ENCODE results near the gene ASB15. TPM values are rescaled to one million over a fixed set of nuclear protein-coding genes. Genes with fewer than 3 reads are reported as not detected.
"Not testable (repeated sequence)": the region's sequence is repeated elsewhere in the genome, so short reads cannot be mapped to it uniquely, and the experiment has no call there.

The ASB15 gene
- 10 to 100 TPM; 18.9 to 34.3 TPM for total RNA-seq
- long read RNA-seq, partial matches to known transcripts = 0 of 16 reads
- long read RNA-seq, other reads (novel, unspliced or antisense) = 12 of 16 reads

GRCh38 chr7:123601530-123601929 lies at the start of gene ASB15:
Gene ASB15 (plus strand): TSS chr7:123601821. CDS start chr7:123614503, 12,682 bp downstream.
- intact Hi-C loops (cut with DNase I) = no loop called here
- ATAC-seq = peak; percentile 90 to 91

DNA sequence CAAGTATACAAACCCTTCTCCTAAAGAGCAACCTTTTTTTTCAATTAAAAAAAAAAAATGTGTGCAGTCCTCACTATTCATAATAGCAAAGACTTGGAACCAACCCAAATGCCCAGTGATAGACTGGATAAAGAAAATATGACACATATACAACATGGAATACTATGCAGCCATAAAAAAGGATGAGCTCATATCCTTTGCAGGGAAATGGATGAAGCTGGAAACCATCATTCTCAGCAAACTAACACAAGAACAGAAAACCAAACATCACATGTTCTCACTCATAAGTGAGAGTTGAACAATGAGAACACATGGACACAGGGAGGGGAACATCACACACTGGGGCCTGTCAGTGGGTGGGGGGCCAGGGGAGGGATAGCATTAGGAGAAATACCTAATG lies 49.5 kb upstream of the ASB15 start:
- intact Hi-C loops (cut with DNase I) = loop anchor here in 1 of 2 donors (10.0 kb wide), 1 partner anchor 143 kb away; no protein-coding TSS in a partner anchor
- DNase-seq, ATAC-seq: not testable (repeated sequence)

More at GRCh38 chr7:123601530-123601929, at the start of gene ASB15:
- DNase-seq = no peak

GRCh38 chr7:123552641-123553040 lies 49.0 kb upstream of the ASB15 start:
- peak in 1 of 2 donors; percentile 36 for ATAC-seq
- DNase-seq = no peak
- intact Hi-C loops (cut with DNase I) = loop anchor here in 1 of 2 donors (10.0 kb wide), 1 partner anchor 142 kb away; no protein-coding TSS in a partner anchor

- intact Hi-C loops (cut with DNase I) = loop anchor here in 1 of 2 donors (10.0 kb wide), 1 partner anchor 142 kb away; no protein-coding TSS in a partner anchor
- no peak for DNase-seq
- no peak for ATAC-seq
Observed at GRCh38 chr7:123553159-123553558, 48.5 kb upstream of the ASB15 start.

DNA sequence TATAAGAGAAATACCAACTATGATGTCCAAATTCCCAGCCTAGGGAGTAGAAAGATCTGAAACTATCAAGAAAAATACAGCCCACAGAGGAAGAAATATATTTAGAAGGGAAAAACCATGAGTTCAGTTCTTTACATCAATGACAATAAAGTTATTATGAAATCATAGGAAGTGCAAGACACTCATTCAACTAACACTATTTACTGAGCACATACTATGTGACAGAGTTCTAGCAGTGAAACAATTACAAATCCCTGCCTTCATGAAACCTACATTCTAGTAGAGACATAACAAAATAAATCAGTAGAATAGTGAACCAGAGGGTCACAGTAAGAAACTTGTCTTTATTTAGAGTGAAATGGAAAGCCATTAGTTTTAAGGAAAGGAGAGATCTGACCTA lies 46.1 kb upstream of the ASB15 start:
- no peak for DNase-seq
- intact Hi-C loops (cut with DNase I) = loop anchor here in 1 of 2 donors (10.0 kb wide), 1 partner anchor 139 kb away; no protein-coding TSS in a partner anchor
- no peak for ATAC-seq

DNA sequence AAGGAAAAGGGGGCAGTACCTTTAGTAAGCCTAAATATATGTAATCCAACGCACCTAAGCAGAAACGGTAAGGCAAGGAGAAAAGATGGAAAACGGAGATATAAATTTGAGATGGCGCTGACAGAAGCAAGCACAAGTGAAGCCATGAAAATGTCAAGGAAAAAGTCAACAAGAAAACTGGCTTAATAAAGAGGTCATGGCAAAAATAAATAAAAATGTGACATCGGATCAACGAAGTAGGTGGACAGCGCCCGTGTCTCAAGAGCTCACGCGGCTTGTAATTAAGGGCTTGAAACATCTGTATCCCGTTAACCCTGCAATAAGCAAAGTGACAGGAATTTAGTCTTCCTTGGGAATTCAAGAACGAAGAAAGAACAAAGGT lies 44.6 kb upstream of the ASB15 start:
- ATAC-seq (peak; percentile 13 to 14), DNase-seq (no peak)
- intact Hi-C loops (cut with DNase I) = loop anchor here in 1 of 2 donors (10.0 kb wide), 1 partner anchor 138 kb away; no protein-coding TSS in a partner anchor

- intact Hi-C loops (cut with DNase I) = loop anchor here in 1 of 2 donors (10.0 kb wide), 1 partner anchor 137 kb away; no protein-coding TSS in a partner anchor
- DNase-seq (peak; percentile 98), ATAC-seq (peak; percentile 99)
Observed at GRCh38 chr7:123557398-123558288, 44.0 kb upstream of the ASB15 start, which contains the start of gene NDUFA5. Gene NDUFA5 (minus strand): TSS chr7:123557818. CDS start chr7:123557795, 23 bp downstream.

DNA sequence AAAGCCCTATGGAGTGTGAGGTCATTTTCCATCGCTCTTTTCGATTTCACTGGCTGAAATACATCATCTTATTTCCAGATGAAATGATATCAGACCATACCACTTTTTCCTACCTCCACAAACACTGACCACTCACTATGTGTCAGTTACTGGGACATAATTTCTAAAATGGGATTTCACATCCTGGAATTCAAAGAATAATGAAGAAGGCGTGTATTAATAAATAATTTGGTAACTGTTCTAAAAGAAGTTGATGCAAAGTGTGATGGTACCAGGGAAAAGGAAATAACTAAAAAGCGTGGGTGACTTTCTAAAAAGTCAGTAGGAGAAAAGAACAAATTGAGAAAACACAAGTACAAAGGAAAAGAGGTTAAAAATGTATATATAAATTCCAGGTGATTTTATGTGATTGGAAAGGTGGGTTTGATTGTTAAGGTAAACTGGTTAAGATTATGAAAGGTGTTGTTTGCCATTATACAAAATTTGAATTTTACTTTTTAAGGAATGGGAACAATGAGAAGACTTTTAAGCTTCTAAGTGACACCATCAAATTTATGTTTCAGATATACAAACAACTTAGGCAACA lies 43.2 kb upstream of the ASB15 start:
- intact Hi-C loops (cut with DNase I) = loop anchor here in 1 of 2 donors (10.0 kb wide), 1 partner anchor 136 kb away; no protein-coding TSS in a partner anchor
- no peak for ATAC-seq
- no peak for DNase-seq

DNA sequence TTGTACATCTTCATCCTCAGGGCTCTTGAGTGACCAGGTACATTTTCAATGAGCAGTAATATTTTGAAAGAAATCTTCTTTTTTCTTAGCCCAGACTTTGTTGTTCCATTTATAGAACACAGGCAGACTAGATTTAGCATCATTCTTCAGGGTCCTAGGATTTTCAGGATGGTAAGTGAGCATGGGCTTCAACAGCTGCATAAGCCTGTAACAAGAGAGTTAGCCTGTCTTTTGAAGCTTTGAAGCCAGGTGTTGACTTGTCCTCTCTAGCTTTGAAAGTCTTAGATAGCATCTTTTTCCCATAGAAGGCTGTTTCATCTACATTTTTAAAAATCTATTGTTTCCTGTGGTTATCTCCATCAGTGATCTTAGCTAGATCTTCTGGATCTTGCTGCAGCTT lies 39.5 kb upstream of the ASB15 start:
- intact Hi-C loops (cut with DNase I) = no loop called here
- no peak for ATAC-seq

GRCh38 chr7:123569352-123570010 lies 32.1 kb upstream of the ASB15 start:
- DNase-seq = no peak
- no peak for ATAC-seq
- intact Hi-C loops (cut with DNase I) = loop anchor here in 1 of 2 donors (5.0 kb wide), 1 partner anchor 293 kb away; no protein-coding TSS in a partner anchor

More for the DNA sequence above, 39.5 kb upstream of the ASB15 start:
- no peak for DNase-seq

- ATAC-seq (no peak), DNase-seq (no peak)
- intact Hi-C loops (cut with DNase I) = loop anchor here in 1 of 2 donors (5.0 kb wide), 1 partner anchor 292 kb away; no protein-coding TSS in a partner anchor
Observed at GRCh38 chr7:123570390-123571182, 31.0 kb upstream of the ASB15 start.

DNA sequence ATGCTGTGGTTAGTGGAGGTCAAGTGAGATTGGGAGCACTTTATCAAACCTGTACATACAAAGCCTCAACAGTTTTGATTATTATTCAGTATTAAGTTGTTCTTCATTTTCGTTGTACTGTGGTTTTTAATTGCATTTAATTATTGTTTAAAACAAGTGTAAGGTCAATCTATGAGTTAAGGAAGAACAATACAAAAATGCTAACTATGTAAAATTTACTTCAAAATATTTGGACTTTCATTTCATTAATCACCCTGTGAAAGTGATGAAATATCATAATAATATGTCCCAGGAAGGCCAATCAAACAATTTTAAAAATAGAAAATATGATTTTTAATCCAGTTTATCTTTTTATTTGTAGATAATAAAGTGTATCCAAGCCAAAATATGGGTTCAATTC lies 30.4 kb upstream of the ASB15 start:
- no peak for DNase-seq
- intact Hi-C loops (cut with DNase I) = loop anchor here in 1 of 2 donors (5.0 kb wide), 1 partner anchor 291 kb away; no protein-coding TSS in a partner anchor
- ATAC-seq = no peak

GRCh38 chr7:123571684-123572083 lies 29.9 kb upstream of the ASB15 start:
- ATAC-seq (no peak), DNase-seq (no peak)
- intact Hi-C loops (cut with DNase I) = loop anchor here in 1 of 2 donors (5.0 kb wide), 1 partner anchor 291 kb away; no protein-coding TSS in a partner anchor

- intact Hi-C loops (cut with DNase I) = loop anchor here in 1 of 2 donors (5.0 kb wide), 1 partner anchor 289 kb away; no protein-coding TSS in a partner anchor
- ATAC-seq (no peak), DNase-seq (no peak)
Observed at GRCh38 chr7:123573341-123573740, 28.3 kb upstream of the ASB15 start.

GRCh38 chr7:123573896-123574467 lies 27.6 kb upstream of the ASB15 start:
- DNase-seq (no peak), ATAC-seq (no peak)
- intact Hi-C loops (cut with DNase I) = loop anchor here in 1 of 2 donors (5.0 kb wide), 1 partner anchor 288 kb away; no protein-coding TSS in a partner anchor

GRCh38 chr7:123579416-123579815 lies 22.2 kb upstream of the ASB15 start:
- intact Hi-C loops (cut with DNase I) = no loop called here
- no peak for ATAC-seq

More at GRCh38 chr7:123579416-123579815, 22.2 kb upstream of the ASB15 start:
- no peak for DNase-seq
